Embryonic facial prominence (tissue), 1 donor: ENCODE results near the gene USP48.

Experiments
- DNase-seq: peaks from one replicate; pipeline ENCODE4 v3.0.0-alpha.2; 2016; ENCODE audit errors: extremely low spot score

The USP48 gene

GRCh38 chr1:21669258-21670058 lies 113.5 kb downstream of the USP48 start, which contains the start of gene RAP1GAP:
Gene RAP1GAP, minus strand, starts transcription at chr1:21669357. Its CDS starts 49,325 bp downstream, at chr1:21620032.
- DNase-seq, result no peak

DNA sequence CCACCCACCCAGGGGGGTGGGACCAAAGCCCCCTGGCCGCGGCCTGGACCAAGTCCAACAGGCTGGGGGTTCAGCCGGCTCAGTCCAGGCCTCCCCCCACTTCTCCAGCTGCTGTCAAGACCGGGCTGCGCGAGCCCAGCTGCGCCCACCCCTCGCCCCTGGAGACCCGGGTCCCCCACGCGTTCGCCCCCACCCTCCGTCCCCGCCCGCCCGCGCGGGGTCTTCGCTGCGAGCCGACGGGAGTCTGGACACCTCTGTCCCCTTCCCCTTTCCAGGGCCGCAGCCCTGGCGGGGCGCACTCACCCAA lies 114.0 kb downstream of the USP48 start:
- no peak for DNase-seq

DNA sequence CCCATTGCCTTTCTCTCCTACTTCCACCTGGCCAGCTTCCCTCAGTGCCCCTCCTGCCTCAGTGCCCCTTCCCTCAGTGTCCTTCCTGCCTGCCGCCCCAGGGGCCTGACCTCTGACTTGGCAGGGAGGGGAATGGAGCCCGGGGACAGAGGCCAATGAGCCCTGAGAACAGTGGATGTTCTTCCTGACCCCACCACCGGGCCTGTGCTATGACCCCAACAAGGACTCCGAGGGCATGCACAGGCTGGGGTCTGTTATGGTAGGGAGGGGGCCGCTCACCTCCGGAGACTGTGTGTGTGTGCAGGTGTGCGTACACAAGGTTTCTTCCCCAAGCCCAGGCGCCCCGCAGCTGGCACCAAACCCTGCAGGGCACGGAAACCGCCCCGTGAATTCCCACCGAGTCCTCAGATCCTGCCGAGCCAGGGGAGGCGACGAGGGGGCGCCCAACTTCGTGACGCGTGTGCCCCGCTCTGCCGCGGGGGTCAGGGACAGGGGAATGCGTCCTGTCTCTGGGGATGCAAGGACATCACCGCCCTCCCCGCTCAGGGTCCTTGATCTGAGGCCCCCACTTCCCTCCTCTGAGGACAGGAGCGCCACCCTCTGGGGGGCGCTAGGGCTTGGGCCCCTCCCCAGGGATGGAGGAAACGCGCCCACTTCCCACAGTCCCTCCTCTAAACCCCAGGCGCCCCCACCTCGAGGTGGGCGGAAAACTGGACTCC lies 114.6 kb downstream of the USP48 start:
- DNase-seq, result no peak

- no peak for DNase-seq
Observed at GRCh38 chr1:21667348-21668231, 115.4 kb downstream of the USP48 start.

DNA sequence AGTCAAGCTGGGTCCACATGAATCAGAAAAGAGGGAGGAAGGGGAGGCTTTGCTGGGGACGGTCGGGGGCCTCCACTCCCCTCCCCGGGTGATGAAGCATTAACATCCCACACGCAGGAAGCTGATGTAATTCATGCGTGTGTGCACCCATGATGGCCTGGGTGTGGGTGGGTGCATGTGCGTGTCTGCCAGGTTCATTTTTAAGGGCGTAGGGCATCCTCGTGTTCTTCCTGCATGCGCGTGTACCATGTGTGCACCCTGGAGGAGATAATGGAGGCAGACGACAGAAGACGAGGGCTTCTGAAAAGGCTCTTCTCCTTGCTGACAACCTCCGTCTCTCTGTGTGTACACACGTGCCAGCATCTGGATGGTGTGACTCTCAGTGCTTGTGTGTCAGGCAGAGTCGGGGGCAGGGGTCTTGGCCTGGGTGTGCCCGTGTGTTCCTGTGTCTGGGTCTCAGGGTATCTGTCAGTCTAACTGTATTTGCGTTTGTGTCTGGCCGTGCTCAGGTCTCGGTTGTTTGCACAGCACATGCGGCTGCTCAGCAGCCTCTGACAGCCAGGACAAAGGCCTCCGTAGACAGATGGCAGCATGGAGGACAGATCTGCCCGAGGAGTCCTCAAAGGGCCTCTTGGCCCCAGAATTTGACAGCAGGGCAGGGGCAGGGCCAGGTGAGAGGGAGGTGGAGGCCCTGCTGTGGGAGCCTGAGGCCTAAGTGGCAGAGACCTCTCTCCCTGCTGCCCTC lies 116.2 kb downstream of the USP48 start:
- DNase-seq, result no peak

DNA sequence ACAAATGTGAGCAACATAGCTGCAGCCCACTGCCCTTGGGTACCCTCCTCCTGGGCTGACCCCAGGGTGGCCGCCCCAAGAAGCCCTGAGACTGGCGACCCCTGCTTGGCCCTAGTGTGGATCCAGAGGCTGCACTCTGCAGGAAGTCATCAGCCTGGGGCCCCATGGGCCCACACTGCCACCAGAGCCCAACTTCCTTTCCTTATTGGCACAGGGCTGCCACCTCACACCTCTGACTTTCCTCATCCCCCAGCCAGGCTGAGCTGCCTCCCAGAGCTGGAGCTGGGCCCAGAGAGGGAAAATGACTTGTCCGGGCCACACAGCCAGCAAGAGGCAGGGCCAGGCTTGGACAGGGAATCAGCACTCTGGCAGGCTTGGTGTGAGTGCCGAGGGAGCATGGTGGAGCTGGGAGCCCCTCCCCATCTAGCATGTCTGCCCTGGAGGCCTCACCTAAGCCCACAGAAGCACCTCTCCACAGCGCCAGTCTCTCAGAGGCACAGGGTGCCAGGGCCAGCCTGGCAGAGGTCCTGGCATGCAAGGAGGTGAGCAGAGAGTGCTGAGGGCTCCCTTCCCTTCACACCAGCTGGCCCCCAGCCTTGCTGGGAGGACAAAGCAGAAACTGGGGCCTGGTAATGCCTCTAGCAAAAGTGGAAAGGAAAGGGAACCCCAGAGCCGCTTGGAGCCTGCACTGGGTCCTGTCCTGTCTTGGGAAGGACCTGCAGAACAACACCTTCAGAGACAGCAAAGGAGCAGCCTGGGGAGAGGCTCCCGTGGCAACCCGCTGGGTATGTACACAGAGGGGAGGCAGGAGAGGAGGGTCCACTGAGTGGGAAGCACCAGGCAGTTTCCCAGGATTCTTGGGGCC lies 117.0 kb downstream of the USP48 start:
- no peak for DNase-seq

GRCh38 chr1:21664806-21665588 lies 118.0 kb downstream of the USP48 start:
- DNase-seq, result no peak

- no peak for DNase-seq
Observed at GRCh38 chr1:21663951-21664805, 118.8 kb downstream of the USP48 start.

- no peak for DNase-seq
Observed at GRCh38 chr1:21663248-21663950, 119.5 kb downstream of the USP48 start.

DNA sequence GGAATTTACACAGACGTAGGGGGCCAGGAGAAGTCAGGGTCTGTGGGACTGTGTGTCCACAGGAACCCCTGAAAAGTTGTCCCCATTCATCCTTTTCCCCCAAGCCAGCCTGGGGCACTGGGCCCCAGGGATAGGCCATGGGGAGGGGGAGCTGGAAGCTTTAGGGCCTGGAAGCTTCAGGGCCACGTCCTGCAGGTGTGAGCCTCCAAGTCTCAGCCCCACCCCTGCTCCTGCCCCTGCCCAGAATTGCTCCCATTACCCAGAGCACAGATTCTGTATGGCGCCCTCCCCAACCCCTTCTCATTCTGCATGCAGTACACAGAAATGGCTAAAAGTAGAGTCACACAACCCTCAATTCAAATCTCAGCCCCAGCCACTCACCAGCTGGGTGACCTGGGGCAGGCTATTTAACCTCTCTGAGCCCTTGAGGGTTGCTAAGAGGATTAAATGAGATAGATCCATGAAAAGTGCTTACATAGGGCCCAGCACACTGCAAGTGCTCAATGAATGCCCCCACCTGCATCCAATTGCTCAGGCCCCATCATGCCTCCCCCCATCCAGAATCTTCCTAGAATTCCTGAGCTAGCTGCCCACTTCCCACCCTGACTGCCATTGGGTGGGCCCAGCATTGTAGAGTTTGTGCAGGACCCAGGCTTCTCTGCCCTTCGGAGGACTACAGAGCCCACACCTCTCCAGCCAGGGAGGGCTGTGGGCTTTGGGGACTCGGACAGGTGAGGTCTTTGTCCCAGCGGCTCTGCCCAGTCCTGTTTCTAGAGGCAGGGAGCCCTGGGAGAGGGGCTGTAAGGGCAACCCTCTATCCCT lies 120.3 kb downstream of the USP48 start:
- no peak for DNase-seq

- no peak for DNase-seq
Observed at GRCh38 chr1:21661886-21662285, 121.1 kb downstream of the USP48 start.

- DNase-seq, result no peak
Observed at GRCh38 chr1:21659924-21660326, 123.0 kb downstream of the USP48 start.

- DNase-seq, result peak; percentile 58
Observed at GRCh38 chr1:21659099-21659923, 123.6 kb downstream of the USP48 start.

GRCh38 chr1:21657456-21658190 lies 125.3 kb downstream of the USP48 start:
- DNase-seq, result no peak

DNA sequence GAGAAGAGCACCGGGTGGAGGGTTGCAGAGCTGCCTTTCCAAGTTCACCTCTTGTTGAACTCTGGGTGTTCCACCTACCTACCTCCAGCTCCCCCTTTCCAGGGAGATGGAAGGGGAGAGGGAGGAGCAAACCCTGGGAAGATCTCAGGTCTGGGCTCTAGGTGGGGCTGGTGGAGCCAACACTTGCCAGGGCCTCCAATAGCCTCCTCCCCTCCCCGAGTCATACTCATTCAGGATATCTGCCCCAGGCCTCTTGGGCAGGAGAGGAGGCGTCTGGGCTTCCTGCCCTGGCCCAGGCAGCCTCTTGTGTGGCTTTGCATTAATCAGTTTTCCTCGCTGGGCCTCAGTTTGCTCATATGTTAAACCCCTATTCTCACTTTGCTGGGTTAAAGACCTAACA lies 127.2 kb downstream of the USP48 start:
- DNase-seq, result no peak

DNA sequence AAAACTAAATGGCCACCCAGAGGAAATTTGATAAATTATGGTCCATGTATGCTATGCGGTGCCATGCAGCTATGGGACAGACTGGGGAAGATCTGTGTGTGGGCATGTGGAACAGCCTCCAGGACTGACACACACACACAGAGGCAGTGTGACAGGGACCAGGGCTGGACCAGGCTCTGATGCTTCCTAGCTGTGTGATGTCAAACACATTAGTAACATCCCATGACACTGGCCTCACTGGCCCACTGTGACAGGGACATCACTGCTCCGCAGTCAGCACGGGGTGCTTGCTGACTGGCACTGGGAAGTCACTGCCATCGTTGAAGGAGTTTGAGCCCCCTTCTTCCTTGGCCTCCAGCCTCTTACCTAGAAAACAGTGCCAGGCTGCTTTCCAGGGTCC lies 127.7 kb downstream of the USP48 start:
- DNase-seq, result no peak
